Measurements from ENCODE around the gene SPATA20. TPM values are rescaled to one million over a fixed set of nuclear protein-coding genes. Genes with fewer than 3 reads are reported as not detected.

SPATA20 gene
- total RNA-seq, 2 experiments from 2014 or later = 15.8 to 16.1 TPM

GRCh38 chr17:50536683-50537646, 10.0 kb upstream of the SPATA20 start:
- intact Hi-C loops (cut with micrococcal nuclease) = no loop called here
- H3K27me3 Mint-ChIP-seq (ENCODE audit: low read depth) = peaks cover 26% of the 10 kb centered on the region
- no peaks in the 10 kb centered on the region for H3K36me3 Mint-ChIP-seq (ENCODE audit: low read depth)
- DNase-seq = no peak
- H3K4me1 Mint-ChIP-seq (ENCODE audit: low read depth) = peaks cover 18% of the 10 kb centered on the region
- no peaks in the 10 kb centered on the region for H3K9me3 Mint-ChIP-seq
- no peak overlapping the region for H3K27ac Mint-ChIP-seq
- H3K4me3 Mint-ChIP-seq = no peak overlapping the region
- CTCF ChIA-PET = no interaction called here

GRCh38 chr17:50537721-50538548, 9.0 kb upstream of the SPATA20 start:
- CTCF ChIA-PET = no interaction called here
- no peaks in the 10 kb centered on the region for H3K9me3 Mint-ChIP-seq

GRCh38 chr17:50538549-50539410, 8.2 kb upstream of the SPATA20 start:
- H3K27ac Mint-ChIP-seq = no peak overlapping the region

More at GRCh38 chr17:50537721-50538548, 9.0 kb upstream of the SPATA20 start:
- H3K27ac Mint-ChIP-seq = no peak overlapping the region
- no peak for DNase-seq
- H3K36me3 Mint-ChIP-seq (ENCODE audit: low read depth) = no peaks in the 10 kb centered on the region
- intact Hi-C loops (cut with micrococcal nuclease) = no loop called here
- H3K4me3 Mint-ChIP-seq = no peak overlapping the region
- H3K27me3 Mint-ChIP-seq (ENCODE audit: low read depth) = peaks cover 16% of the 10 kb centered on the region
- H3K4me1 Mint-ChIP-seq (ENCODE audit: low read depth) = peaks cover 23% of the 10 kb centered on the region

GRCh38 chr17:50539762-50540559, 7.0 kb upstream of the SPATA20 start:
- H3K4me1 Mint-ChIP-seq (ENCODE audit: low read depth) = peaks cover 10% of the 10 kb centered on the region
- CTCF ChIA-PET = interaction anchor here (0.6 kb wide), 1 partner anchor 277 kb away, joined by 3 read pairs; no protein-coding TSS in a partner anchor

More at GRCh38 chr17:50538549-50539410, 8.2 kb upstream of the SPATA20 start:
- no peak overlapping the region for H3K4me3 Mint-ChIP-seq
- H3K9me3 Mint-ChIP-seq = no peaks in the 10 kb centered on the region
- peaks cover 7% of the 10 kb centered on the region for H3K27me3 Mint-ChIP-seq (ENCODE audit: low read depth)
- CTCF ChIA-PET = interaction anchor here (0.6 kb wide), 1 partner anchor 62 kb away, joined by 3 read pairs; no protein-coding TSS in a partner anchor
- intact Hi-C loops (cut with micrococcal nuclease) = no loop called here
- H3K36me3 Mint-ChIP-seq (ENCODE audit: low read depth) = no peaks in the 10 kb centered on the region
- peaks cover 15% of the 10 kb centered on the region for H3K4me1 Mint-ChIP-seq (ENCODE audit: low read depth)
- DNase-seq = no peak

GRCh38 chr17:50540560-50541401, 6.2 kb upstream of the SPATA20 start:
- no peak overlapping the region for H3K4me3 Mint-ChIP-seq
- intact Hi-C loops (cut with micrococcal nuclease) = loop anchor here (1.0 to 10.0 kb wide), 2 partner anchors 58 to 614 kb away; partner anchors contain the start of gene NME1
- CTCF ChIA-PET = interaction anchor here (0.6 to 5.0 kb wide), 6 partner anchors 35 to 276 kb away, joined by 3 to 29 read pairs (median 8); partner anchors contain the start of gene RSAD1
- no peaks in the 10 kb centered on the region for H3K9me3 Mint-ChIP-seq
- peaks cover 10% of the 10 kb centered on the region for H3K4me1 Mint-ChIP-seq (ENCODE audit: low read depth)
- no peak for DNase-seq
- no peaks in the 10 kb centered on the region for H3K36me3 Mint-ChIP-seq (ENCODE audit: low read depth)
- peaks cover 2% of the 10 kb centered on the region for H3K27me3 Mint-ChIP-seq (ENCODE audit: low read depth)
- H3K27ac Mint-ChIP-seq = no peak overlapping the region

More at GRCh38 chr17:50539762-50540559, 7.0 kb upstream of the SPATA20 start:
- Mint-ChIP-seq H3K36me3 (ENCODE audit: low read depth) (no peaks in the 10 kb centered on the region), H3K9me3 (no peaks in the 10 kb centered on the region), H3K4me3 (no peak overlapping the region), H3K27me3 (ENCODE audit: low read depth) (no peaks in the 10 kb centered on the region), H3K27ac (no peak overlapping the region)
- intact Hi-C loops (cut with micrococcal nuclease) = loop anchor here (10.0 kb wide), 1 partner anchor 615 kb away; the partner anchor contains the start of gene NME1
- no peak for DNase-seq

GRCh38 chr17:50541402-50541715, 5.6 kb upstream of the SPATA20 start:
- Mint-ChIP-seq H3K4me3 (peak overlapping the region; percentile 64), H3K36me3 (ENCODE audit: low read depth) (no peaks in the 10 kb centered on the region), H3K27ac (no peak overlapping the region), H3K9me3 (no peaks in the 10 kb centered on the region), H3K4me1 (ENCODE audit: low read depth) (peaks cover 10% of the 10 kb centered on the region), H3K27me3 (ENCODE audit: low read depth) (peaks cover 2% of the 10 kb centered on the region)
- CTCF ChIA-PET = interaction anchor here (0.6 to 5.0 kb wide), 7 partner anchors 9 to 89 kb away, joined by 3 to 29 read pairs (median 6); partner anchors contain the start of gene RSAD1
- DNase-seq = no peak
- intact Hi-C loops (cut with micrococcal nuclease) = loop anchor here (1.0 to 10.0 kb wide), 2 partner anchors 59 to 613 kb away; partner anchors contain the start of gene NME1

GRCh38 chr17:50541716-50542688, 5.0 kb upstream of the SPATA20 start:
- DNase-seq = peak; percentile 81
- Mint-ChIP-seq H3K4me1 (ENCODE audit: low read depth) (peaks cover 12% of the 10 kb centered on the region), H3K4me3 (peak overlapping the region; percentile 64), H3K27ac (no peak overlapping the region), H3K27me3 (ENCODE audit: low read depth) (peaks cover 2% of the 10 kb centered on the region), H3K36me3 (ENCODE audit: low read depth) (no peaks in the 10 kb centered on the region), H3K9me3 (no peaks in the 10 kb centered on the region)
- intact Hi-C loops (cut with micrococcal nuclease) = loop anchor here (1.0 to 10.0 kb wide), 4 partner anchors 31 to 613 kb away; partner anchors contain the start of genes NME1 and RSAD1
- CTCF ChIA-PET = interaction anchor here (0.6 to 5.0 kb wide), 8 partner anchors 8 to 89 kb away, joined by 3 to 29 read pairs (median 5); partner anchors contain the start of gene RSAD1

GRCh38 chr17:50542795-50543774, 3.9 kb upstream of the SPATA20 start:
- H3K27me3 Mint-ChIP-seq (ENCODE audit: low read depth) = peaks cover 2% of the 10 kb centered on the region
- no peaks in the 10 kb centered on the region for H3K36me3 Mint-ChIP-seq (ENCODE audit: low read depth)
- peaks cover 12% of the 10 kb centered on the region for H3K4me1 Mint-ChIP-seq (ENCODE audit: low read depth)
- no peak for DNase-seq
- no peak overlapping the region for H3K27ac Mint-ChIP-seq
- intact Hi-C loops (cut with micrococcal nuclease) = loop anchor here (1.0 to 10.0 kb wide), 3 partner anchors 32 to 612 kb away; partner anchors contain the start of genes NME1 and RSAD1
- CTCF ChIA-PET = interaction anchor here (1.1 to 5.0 kb wide), 5 partner anchors 32 to 88 kb away, joined by 3 to 29 read pairs (median 6); partner anchors contain the start of gene RSAD1
- peak overlapping the region; percentile 64 for H3K4me3 Mint-ChIP-seq
- H3K9me3 Mint-ChIP-seq = no peaks in the 10 kb centered on the region
